ENCODE results near the gene ZNF652. TPM values are rescaled to one million over a fixed set of nuclear protein-coding genes. Genes with fewer than 3 reads are reported as not detected.
"Not testable (repeated sequence)": the region's sequence is repeated elsewhere in the genome, so short reads cannot be mapped to it uniquely, and the experiment has no call there.

Gene ZNF652
- total and polyA plus RNA-seq, 3 donors from 2014 or later, result 32.3 to 62.3 (median 51.2) TPM

DNA sequence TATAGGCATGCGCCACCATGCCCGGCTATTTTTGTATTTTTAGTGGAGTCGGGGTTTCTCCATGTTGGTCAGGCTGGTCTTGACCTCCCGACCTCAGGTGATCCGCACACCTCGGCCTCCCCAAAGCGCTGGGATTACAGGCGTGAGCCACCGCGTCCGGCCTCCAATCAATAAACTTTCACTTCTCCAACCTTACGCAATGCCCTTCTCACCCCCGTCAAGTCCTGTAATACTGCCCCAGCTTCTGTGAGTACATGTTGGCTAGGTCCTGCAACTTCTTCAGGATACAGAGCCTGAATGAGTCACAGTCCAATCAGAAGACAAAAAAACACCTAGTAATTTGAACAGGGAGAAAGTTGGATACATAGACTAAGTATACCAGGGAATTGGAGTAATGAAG lies 84.4 kb downstream of the ZNF652 start:
- 94 to 98% methylated on average over 13 of the region's 13 CpGs for WGBS, 2 donors

DNA sequence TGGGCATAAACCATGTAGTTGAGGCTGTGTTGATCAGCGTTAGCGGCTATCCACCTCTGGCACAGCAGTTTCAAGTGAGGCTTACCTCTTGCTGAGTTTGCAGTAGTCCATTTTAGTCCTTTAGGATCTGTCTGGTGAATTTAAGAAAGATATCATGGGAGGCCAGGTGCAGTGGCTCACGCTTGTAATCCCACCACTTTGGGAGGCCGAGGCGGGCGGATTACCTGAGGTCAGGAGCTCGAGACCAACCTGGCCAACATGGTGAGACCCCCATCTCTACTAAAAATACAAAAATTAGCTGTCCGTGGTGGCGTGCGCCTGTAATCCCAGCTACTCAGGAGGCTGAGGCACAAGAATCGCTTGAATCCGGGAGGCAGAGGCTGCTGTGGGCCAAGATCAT lies 86.1 kb downstream of the ZNF652 start:
- H3K4me1 ChIP-seq; H3K27ac ChIP-seq; H3K27me3 ChIP-seq; H3K4me3 ChIP-seq; H3K36me3 ChIP-seq (ENCODE audit: low read depth, missing control alignments); DNase-seq; H3K9me3 ChIP-seq; intact Hi-C loops (cut with DNase I; ENCODE audit: low total_unique reads): not testable (repeated sequence)
- WGBS, 2 donors, result 91 to 93% methylated on average over 10 to 12 of the region's 12 CpGs

More for the DNA sequence above, 84.4 kb downstream of the ZNF652 start:
- no peak for DNase-seq
- Histone ChIP-seq H3K4me1 (no peaks in the 10 kb centered on the region), H3K27me3 (no peaks in the 10 kb centered on the region), H3K27ac (no peak overlapping the region), H3K4me3 (no peak overlapping the region), H3K9me3 (no peaks in the 10 kb centered on the region), H3K36me3 (ENCODE audit: low read depth, missing control alignments) (no peaks in the 10 kb centered on the region)
- intact Hi-C loops (cut with DNase I; ENCODE audit: low total_unique reads), result no loop called here
- TF ChIP-seq, protein P1, sequence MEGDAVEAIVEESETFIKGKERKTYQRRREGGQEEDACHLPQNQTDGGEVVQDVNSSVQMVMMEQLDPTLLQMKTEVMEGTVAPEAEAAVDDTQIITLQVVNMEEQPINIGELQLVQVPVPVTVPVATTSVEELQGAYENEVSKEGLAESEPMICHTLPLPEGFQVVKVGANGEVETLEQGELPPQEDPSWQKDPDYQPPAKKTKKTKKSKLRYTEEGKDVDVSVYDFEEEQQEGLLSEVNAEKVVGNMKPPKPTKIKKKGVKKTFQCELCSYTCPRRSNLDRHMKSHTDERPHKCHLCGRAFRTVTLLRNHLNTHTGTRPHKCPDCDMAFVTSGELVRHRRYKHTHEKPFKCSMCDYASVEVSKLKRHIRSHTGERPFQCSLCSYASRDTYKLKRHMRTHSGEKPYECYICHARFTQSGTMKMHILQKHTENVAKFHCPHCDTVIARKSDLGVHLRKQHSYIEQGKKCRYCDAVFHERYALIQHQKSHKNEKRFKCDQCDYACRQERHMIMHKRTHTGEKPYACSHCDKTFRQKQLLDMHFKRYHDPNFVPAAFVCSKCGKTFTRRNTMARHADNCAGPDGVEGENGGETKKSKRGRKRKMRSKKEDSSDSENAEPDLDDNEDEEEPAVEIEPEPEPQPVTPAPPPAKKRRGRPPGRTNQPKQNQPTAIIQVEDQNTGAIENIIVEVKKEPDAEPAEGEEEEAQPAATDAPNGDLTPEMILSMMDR (IDR thresholded peaks at IDR 0.05), result no peak
- TF ChIP-seq POLR2A (IDR thresholded peaks at IDR 0.05), result no peak

DNA sequence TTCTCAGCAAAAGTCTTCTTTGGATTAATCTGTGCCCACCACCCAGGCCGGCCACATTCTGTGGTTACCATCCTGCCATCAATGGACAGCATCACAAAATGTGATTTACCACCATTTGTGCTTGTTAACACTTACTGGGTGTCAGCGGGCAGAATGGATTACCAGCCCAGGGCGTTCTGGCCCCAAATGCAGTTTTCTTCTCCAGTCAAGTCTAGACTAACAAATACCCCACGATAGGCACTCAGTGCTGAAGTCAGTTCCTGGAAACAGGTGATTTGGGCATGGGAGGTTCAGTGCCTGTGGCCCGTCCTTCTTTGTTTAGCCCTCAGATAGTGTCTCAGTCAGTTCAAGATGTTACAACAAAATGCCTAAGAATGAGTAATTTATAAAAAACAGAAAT lies 92.7 kb downstream of the ZNF652 start:
- intact Hi-C loops (cut with DNase I; ENCODE audit: low total_unique reads), result no loop called here
- no peaks in the 10 kb centered on the region for H3K4me1 ChIP-seq
- 78 to 80% methylated on average over 5 of the region's 5 CpGs for WGBS, 2 donors

DNA sequence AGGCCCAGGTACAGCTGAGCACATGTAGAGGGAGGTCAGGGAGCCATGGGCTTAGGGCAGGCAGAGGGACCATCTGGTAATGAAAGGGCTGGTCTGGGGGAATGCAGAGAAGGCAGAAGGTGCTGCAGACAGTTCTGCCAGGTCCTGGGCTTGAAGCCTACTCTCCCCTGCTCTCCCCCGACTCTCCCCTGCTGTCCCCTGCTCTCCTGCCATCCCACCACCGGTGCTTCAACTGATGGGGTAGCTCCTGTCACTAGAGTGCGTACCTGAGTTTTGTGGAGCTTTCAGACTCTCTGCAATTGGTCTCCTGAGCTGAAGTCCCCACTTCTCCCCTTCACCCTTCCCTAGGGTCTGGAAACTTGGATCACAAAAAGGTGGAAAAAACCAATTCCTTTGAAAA lies 94.1 kb downstream of the ZNF652 start:
- Histone ChIP-seq H3K4me3 (no peak overlapping the region), H3K4me1 (no peaks in the 10 kb centered on the region), H3K27me3 (no peaks in the 10 kb centered on the region), H3K9me3 (no peaks in the 10 kb centered on the region), H3K27ac (no peak overlapping the region), H3K36me3 (ENCODE audit: low read depth, missing control alignments) (no peaks in the 10 kb centered on the region)
- 90 to 93% methylated on average over 2 to 3 of the region's 3 CpGs for WGBS, 2 donors
- DNase-seq, result no peak
- TF ChIP-seq, protein P1 (IDR thresholded peaks at IDR 0.05), result no peak
- TF ChIP-seq POLR2A (IDR thresholded peaks at IDR 0.05), result no peak
- intact Hi-C loops (cut with DNase I; ENCODE audit: low total_unique reads), result no loop called here

More for the DNA sequence above, 92.7 kb downstream of the ZNF652 start:
- Histone ChIP-seq H3K36me3 (ENCODE audit: low read depth, missing control alignments) (no peaks in the 10 kb centered on the region), H3K27ac (no peak overlapping the region), H3K27me3 (no peaks in the 10 kb centered on the region), H3K4me3 (no peak overlapping the region), H3K9me3 (no peaks in the 10 kb centered on the region)
- no peak for TF ChIP-seq POLR2A (IDR thresholded peaks at IDR 0.05)
- TF ChIP-seq, protein P1 (IDR thresholded peaks at IDR 0.05), result no peak
- DNase-seq, result no peak

DNA sequence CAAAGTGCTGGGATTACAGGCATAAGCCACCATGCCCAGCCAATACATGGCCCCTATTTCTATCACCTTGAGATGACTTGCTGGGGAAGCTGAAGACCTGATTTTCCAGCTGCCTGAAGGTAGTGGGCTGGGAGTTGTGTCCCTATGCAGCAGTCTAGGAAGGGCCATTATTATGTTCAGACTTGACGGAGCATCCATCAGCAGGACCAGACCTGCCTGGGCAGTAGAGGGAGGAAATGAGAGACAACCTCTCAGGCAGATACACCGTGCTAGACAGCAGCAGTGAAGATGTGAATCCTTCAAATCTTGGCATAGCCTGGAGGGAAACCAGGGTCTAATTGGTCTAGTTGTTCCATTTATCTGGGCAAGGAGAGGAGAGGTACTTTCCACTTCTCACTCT lies 95.8 kb downstream of the ZNF652 start:
- H3K4me1 ChIP-seq, result no peaks in the 10 kb centered on the region
- TF ChIP-seq, protein P1 (IDR thresholded peaks at IDR 0.05), result no peak
- TF ChIP-seq POLR2A (IDR thresholded peaks at IDR 0.05), result no peak
- WGBS, 2 donors, result 91 to 95% methylated on average over 2 of the region's 2 CpGs
- DNase-seq, result no peak
- H3K4me3 ChIP-seq, result no peak overlapping the region
- H3K27ac ChIP-seq, result no peak overlapping the region
- intact Hi-C loops (cut with DNase I; ENCODE audit: low total_unique reads), result no loop called here
- no peaks in the 10 kb centered on the region for H3K9me3 ChIP-seq
- no peaks in the 10 kb centered on the region for H3K27me3 ChIP-seq
- no peaks in the 10 kb centered on the region for H3K36me3 ChIP-seq (ENCODE audit: low read depth, missing control alignments)

DNA sequence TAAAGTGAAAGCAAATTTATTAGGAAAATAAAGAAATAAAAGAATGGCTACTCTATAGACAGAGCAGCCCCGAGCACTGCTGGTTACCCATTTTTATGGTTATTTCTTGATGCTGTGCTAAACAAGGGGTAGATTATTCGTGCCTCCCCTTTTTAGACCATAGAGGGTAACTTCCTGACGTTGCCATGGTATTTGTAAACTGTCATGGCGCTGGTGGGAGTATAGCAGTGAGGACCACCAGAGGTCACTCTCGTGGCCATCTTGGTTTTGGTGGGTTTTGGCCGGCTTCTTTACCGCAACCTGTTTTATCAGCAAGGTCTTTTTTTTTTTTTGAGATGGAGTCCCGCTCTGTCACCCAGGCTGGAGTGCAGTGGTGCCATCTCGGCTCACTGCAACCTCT lies 100.5 kb downstream of the ZNF652 start:
- H3K27me3 ChIP-seq; DNase-seq; H3K9me3 ChIP-seq; H3K27ac ChIP-seq; intact Hi-C loops (cut with DNase I; ENCODE audit: low total_unique reads); H3K36me3 ChIP-seq (ENCODE audit: low read depth, missing control alignments); H3K4me1 ChIP-seq; H3K4me3 ChIP-seq: not testable (repeated sequence)
- 89% methylated on average over 9 of the region's 9 CpGs for WGBS, 2 donors
